ENCODE results near the gene SLC6A20. TPM values are rescaled to one million over a fixed set of nuclear protein-coding genes. Genes with fewer than 3 reads are reported as not detected.

The SLC6A20 gene
- total RNA-seq, 4 donors from 2014 or later, result 0.19 to 0.33 (median 0.29) TPM; not detected in 1

DNA sequence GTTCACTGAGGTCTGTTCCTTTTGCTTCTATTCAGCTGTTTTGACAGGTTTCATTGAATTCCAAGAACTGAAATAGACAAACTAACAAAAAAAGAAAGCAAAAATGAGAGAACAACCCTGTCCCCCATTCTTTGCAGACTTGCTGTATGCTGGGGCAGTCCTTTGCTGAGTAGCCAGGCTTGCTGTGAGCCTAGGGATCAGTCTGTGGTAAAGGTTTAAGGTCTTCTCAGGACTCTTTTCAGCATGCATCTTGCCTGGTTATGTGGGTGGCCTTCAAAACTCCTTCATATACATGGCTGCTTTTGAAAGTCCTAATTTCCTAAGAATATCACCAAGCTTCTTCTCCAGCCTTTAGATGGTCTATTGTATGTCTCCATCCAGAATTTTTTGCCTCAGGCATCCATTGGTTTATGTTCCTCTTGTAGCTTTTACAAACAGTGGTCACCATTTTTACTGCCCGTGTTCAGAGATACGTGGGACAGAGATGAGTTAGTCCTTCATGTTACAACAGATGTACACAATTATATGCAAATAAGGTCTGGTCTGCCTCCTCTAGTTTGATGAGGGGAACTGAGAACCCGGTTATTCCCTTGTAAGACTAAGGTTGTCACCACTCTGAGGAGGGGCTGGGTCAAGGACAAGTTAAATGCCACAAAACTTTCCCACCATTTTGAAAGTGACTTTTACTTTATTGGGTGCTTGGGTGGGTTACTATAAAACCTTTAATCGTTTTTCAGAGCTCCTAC, 65.8 kb downstream of the SLC6A20 start:
- H3K27ac ChIP-seq (replicated peaks in 1 of 4), result no peak overlapping the region
- no peak for TF ChIP-seq POLR2A (IDR thresholded peaks at IDR 0.05; ENCODE audit: low read depth)
- no peak for TF ChIP-seq EP300 (IDR thresholded peaks at IDR 0.05)
- no peak for TF ChIP-seq POLR2AphosphoS5 (IDR thresholded peaks at IDR 0.05)
- TF ChIP-seq CTCF (IDR thresholded peaks at IDR 0.05), result no peak
- no peak for DNase-seq (ENCODE audit: extremely low spot score)
- peaks cover 0 to 5% (median 0%) of the 10 kb centered on the region in 4 donors for H3K4me1 ChIP-seq
- H3K36me3 ChIP-seq, result peaks cover 40 to 74% (median 54%) of the 10 kb centered on the region in 4 donors
- intact Hi-C loops (cut with DNase I), result no loop called here
- no peak overlapping the region for H3K4me3 ChIP-seq
- WGBS, result 90% methylated on average over 4 of the region's 4 CpGs
- no peaks in the 10 kb centered on the region for H3K9me3 ChIP-seq
- H3K27me3 ChIP-seq, result no peaks in the 10 kb centered on the region

GRCh38 chr3:45729614-45730013, 66.7 kb downstream of the SLC6A20 start:
- no peak overlapping the region for H3K4me3 ChIP-seq
- no peaks in the 10 kb centered on the region for H3K27me3 ChIP-seq
- no peak for DNase-seq (ENCODE audit: extremely low spot score)
- no peak overlapping the region for H3K27ac ChIP-seq (replicated peaks in 1 of 4)
- peaks cover 0 to 5% (median 0%) of the 10 kb centered on the region in 4 donors for H3K4me1 ChIP-seq
- intact Hi-C loops (cut with DNase I), result no loop called here
- H3K36me3 ChIP-seq, result peaks cover 30 to 73% (median 47%) of the 10 kb centered on the region in 4 donors
- no peak for TF ChIP-seq CTCF (IDR thresholded peaks at IDR 0.05)
- no peak for TF ChIP-seq EP300 (IDR thresholded peaks at IDR 0.05)
- WGBS, result 93% methylated on average over 2 of the region's 2 CpGs
- H3K9me3 ChIP-seq, result no peaks in the 10 kb centered on the region

DNA sequence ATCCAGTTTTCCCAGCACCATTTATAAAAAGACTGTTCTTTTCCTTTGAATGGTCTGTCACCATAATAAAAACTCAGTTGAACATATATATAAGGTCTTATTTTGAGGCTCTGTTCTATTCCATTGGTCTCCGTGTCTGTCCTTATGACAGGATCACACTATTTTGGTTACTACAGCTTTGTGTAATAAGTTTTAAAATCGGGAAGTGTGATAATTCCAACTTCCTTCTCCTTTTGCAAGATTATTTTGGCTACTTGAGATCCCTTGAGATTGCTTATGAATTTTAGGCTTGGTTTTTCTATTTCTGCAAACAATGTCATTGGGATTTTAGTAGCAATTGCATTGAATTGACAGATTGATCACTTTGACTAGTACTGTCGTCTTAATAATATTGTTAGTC, 71.4 kb downstream of the SLC6A20 start:
- H3K27ac ChIP-seq (replicated peaks in 1 of 4), result no peak overlapping the region
- TF ChIP-seq EP300 (IDR thresholded peaks at IDR 0.05), result no peak
- TF ChIP-seq POLR2A (IDR thresholded peaks at IDR 0.05; ENCODE audit: low read depth), result no peak
- TF ChIP-seq CTCF (IDR thresholded peaks at IDR 0.05), result no peak
- no peak for TF ChIP-seq POLR2AphosphoS5 (IDR thresholded peaks at IDR 0.05)
- WGBS, result 79% methylated on average over 3 of the region's 3 CpGs
- peaks cover 0 to 8% (median 6%) of the 10 kb centered on the region in 4 donors for H3K4me1 ChIP-seq
- H3K4me3 ChIP-seq, result no peak overlapping the region
- no peaks in the 10 kb centered on the region for H3K27me3 ChIP-seq
- no peaks in the 10 kb centered on the region for H3K9me3 ChIP-seq
- peaks cover 21 to 66% (median 28%) of the 10 kb centered on the region in 4 donors for H3K36me3 ChIP-seq
- intact Hi-C loops (cut with DNase I), result no loop called here
- no peak for DNase-seq (ENCODE audit: extremely low spot score)

DNA sequence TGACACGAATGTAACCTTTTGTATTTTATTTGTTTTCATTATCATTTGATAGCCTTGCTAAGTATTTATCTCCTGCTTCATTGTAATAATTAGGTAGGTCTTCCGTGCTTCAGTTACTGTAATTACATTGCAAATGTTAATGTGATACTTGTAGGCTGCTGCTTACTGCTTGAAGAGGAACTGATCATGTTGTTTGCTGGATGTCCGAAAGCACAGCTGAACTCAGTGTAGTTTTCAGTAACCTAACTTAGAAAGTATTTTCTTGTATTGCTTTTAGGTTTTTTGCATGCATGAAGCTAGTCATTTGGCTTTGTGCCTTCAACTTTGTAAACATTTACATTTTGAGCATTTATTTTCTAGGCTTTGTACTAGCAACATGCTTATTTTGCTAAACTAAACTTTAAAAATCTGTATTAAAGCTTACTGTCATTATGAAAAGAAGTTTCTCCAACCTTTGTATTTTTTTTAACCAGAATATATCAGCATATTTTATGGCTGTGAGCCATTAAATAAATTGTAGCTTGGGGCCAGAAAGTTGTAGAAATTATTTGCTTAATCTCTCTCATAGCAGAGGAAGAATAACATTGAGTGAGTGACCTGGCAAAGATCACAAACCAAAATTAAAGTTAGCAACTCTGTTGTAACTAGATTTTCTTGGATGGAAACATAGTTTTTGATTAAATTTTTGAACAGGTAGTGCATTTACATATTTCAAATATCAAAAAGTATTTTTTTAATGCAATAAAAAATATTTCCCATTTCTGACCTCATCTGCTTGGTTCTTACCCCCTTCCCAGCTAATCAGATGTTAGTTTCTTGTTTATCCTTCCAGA, 76.5 kb downstream of the SLC6A20 start:
- no peaks in the 10 kb centered on the region for H3K27me3 ChIP-seq
- no peak overlapping the region for H3K4me3 ChIP-seq
- H3K36me3 ChIP-seq, result peaks cover 26 to 71% (median 40%) of the 10 kb centered on the region in 4 donors
- WGBS, result 53% methylated on average over 3 of the region's 3 CpGs
- no peak for DNase-seq (ENCODE audit: extremely low spot score)
- H3K9me3 ChIP-seq, result no peaks in the 10 kb centered on the region
- H3K4me1 ChIP-seq, result peaks cover 0 to 20% (median 13%) of the 10 kb centered on the region in 4 donors
- TF ChIP-seq EP300 (IDR thresholded peaks at IDR 0.05) (no peak), CTCF (IDR thresholded peaks at IDR 0.05) (no peak), POLR2AphosphoS5 (IDR thresholded peaks at IDR 0.05) (no peak), POLR2A (IDR thresholded peaks at IDR 0.05; ENCODE audit: low read depth) (no peak)
- intact Hi-C loops (cut with DNase I), result no loop called here
- H3K27ac ChIP-seq (replicated peaks in 1 of 4), result no peak overlapping the region

Measured in esophagus muscularis mucosa (tissue), 4 donors.